HUDEP-2 (cell line): ENCODE results near the gene MAP7D1.
"Not testable (repeated sequence)": the region's sequence is repeated elsewhere in the genome, so short reads cannot be mapped to it uniquely, and the experiment has no call there.

Experiments
- DNase-seq, 76 experiments: peaks; one replicate each; lab custom pipeline; 2025; ENCODE audit not compliant: unreplicated experiment in 76 of 76; lab: John Stamatoyannopoulos, UW

MAP7D1 gene

DNA sequence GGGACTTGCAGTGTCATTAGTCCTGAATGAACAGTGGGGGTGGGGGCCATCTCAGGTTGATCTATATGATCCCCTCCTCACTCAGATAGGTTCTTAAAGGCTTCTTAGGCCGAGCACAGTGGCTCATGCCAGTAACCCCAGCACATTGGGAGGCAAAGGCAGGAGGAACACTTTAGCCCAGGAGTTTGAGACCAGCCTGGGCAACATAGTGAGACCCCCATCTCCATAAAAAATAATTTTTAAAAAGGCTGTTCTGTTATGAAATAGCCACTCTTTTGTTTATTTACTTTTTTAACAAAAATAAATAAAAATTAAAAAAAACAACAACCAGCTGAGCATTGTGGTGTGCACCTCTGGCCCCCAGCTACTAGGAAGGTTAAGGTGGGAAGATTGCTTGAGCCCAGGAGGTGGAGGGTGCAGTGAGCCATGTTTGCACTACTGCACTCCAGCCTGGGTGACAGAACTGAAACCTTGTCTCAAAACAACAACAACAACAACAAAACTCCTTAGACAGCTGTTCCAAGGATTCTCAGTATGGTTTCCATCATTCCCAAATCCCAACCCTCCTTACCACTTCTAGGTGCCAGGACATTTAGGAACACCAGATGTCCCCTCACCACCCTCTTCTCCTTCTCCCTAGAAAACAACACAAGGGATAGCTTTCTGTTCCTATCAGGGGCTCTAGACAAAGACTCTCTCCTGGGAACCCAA, 4.7 kb upstream of the MAP7D1 start:
- DNase-seq, result no peak

DNA sequence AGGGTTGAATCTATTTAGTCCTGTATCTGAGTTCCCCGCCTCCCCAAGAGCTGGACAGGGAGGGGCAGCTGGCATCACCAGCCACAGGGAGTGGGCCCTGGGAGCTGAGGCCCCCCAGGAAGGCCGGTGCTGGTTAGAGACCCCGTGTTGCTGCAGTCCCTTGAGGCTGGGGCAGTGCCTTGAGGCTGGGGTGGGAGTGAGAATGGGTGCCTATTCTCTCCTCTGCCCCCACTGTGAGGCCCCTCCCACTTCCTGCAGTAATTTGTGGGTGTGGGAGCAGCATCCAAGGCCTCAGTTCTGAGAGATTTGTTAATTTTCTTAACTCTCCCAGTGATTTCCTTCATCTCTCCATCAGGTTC, 4.1 kb upstream of the MAP7D1 start:
- DNase-seq, result no peak

DNA sequence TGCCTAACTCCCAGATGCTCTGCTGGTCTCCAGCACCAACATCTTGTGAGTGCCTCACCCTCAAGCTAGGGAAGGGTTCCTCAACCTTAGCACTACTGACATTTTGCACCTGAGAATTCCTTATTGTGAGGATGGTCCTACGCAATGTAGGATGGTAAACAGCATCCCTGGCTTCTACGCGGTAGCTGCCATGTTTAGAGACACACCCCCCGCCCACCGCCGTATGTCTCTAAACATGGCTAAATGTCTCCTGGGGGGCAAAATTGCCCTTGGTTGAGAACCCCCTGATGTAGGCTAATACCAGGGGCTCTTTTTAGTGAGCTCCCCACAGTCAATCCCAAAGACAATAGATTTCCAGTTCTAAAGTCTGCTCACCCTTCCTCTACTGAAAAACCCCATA, 2.5 kb upstream of the MAP7D1 start:
- DNase-seq, result no peak

DNA sequence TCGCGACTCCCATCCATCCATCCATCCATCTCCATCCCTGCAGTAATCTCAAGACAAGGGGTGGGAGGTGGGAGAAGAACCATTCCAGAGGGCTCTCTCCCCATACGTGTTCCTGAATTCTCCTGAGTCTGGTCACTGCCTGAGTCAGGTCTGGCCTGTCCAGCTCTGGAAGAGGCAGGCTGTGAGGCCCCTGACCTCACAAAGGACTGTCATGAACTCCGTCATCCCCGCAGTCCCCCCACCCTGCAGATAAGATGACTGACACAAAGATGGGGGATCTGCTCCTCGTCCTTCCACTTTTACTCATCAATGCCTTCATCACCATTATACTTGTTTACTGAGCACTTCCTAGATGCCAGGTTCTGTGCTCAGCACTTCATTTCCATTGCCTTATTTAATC, 1.6 kb upstream of the MAP7D1 start:
- DNase-seq, result no peak

DNA sequence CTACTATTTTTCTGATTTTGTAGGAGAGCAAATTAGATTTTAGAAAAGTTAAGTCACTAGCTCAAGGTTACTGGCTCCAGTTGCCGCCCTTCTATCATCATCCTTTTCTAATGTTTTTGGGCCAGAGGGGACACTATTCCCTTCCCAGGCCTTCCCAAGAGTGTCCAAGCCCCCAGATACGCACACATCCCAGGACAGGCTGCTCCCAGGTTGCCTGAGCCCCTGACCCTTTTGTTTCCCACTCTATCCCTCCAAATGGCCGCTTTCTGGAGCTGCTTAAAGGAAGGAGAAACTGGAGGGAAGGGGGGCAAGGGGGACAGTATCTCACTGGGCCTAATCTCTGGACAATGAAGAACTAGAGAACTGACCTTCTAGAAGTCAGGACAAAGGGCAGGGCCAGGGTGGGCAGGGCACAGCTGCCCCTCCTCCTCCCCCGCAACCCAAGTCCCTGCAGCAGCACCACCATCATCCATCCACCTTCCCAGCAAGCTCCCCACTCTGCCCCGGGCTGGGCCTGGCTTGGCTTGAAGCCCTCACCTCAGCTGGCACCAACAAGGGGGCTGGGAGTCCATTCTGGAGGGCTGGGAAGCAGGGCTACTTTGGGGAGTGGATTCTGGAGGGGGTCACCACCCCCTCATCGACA, 1.1 kb upstream of the MAP7D1 start:
- no peak for DNase-seq

DNA sequence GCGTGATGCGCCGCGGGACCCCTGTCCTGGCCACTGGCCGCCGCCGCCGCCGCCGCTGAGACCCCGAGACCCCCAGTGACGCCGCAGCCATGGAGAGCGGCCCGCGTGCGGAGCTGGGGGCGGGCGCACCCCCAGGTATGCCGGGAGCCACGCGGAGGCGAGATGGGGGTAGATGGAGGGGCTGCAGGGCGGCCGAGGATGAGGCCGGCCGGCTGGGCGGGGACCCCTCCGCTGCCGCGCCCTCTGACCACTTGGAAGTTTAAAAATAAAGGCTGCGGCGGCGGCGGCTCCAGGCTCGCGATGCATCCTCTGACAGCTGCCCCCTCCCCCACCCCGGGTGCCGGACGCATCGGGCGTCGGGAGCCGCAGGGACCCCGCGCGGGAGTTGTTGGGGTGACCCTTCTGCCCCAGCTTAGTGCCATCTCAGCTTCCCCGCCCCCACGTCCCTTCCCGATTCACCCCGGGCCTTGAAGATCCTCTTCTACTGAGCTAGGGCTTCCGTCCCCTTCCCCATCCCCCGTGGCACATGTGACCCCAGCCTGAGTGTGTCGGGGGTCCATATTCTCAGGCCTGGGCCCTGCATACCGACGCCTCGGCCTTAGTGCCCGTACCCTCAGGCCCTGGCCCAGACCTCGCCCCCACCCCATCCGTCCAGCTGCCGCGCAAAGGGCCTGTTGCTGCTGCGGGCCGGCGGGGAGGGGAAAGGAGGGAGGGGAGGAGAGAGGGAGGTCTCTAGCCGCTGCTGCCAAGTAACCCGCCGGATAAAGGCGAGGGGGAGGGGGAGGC, 562 bp downstream of the MAP7D1 start:
- peak in 30 of 76 experiments; percentile 12 to 42 (median 26) for DNase-seq

DNA sequence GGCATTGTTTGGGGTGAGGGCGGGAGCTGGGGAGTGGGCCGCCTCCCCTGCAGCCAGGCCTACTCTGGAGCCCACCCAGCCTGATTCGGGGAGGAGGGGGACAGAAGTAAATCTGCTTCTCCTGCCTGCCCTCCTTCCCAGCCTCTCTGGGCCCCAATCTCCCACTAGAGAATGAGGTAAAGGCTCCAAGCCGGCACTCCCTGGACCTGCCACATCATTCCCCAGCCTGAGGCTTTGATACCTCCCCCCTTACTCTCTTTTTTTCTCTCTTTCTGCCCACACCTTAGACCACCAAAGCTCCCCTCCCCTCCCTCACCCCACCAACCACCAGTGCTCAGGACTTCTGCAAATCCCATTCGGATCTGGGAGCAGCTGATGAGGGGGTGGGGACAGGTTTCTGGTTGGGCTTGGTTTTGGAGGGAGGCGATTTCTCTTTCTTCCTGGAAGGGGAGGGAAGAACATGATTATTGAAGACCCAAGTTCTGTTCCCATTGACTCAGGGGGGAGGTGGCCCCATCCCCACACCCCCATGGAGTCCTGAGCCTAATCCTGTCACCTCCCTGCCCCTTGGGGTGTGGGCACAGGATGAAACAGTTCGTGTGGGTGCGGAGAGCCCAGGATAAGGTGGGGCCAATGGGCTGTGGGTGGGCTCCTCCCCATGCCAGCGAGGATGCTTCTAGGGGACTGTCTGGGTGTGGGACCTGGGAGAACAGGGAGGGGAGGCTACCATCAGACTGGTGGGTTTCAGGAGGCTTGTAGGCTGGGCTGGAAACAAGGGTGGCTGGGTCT, 1.3 kb downstream of the MAP7D1 start:
- DNase-seq, result peak in 3 of 76 experiments; percentile 16 to 38 (median 23)

DNA sequence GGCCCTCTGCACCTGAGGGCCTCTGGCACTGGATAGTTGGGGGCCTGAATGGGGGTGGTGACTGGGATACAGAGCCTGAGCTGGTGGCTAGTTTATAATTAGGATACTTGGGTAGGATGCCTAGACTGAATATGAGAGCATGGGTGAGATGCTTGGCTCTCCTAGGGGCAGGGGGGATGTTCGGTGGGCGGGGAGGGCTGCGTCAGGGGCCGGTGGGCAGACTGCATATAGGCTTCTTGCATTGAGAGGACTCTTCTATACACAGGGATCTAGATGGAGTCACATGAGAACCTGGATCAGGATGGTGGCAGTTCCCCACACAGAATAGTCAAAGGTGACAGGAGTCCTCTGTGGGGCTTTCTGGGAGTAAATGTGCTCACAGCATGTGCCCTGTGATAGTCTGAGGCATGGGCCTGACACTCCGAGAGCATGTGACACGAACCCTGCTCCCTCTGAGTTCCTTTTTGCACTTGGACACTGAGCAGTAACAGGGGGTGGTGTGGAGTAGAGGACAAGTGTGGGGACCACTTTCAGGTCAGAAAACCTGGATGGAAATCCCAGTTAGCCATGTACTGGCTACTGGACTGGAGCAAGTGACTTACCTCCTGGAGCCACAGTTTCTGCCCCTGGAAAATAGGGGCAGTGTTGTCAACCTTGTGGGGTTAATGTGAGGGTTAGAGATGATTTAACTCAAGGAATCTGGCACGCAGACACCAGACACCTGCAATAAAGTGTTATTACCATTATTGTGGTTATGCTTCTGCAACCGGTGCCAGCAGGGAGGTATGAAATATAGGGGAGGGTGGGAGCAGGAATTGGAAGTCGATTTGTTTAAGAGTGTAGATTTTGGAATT, 2.2 kb downstream of the MAP7D1 start:
- DNase-seq, result peak in 3 of 76 experiments; percentile 2 to 18 (median 15)

DNA sequence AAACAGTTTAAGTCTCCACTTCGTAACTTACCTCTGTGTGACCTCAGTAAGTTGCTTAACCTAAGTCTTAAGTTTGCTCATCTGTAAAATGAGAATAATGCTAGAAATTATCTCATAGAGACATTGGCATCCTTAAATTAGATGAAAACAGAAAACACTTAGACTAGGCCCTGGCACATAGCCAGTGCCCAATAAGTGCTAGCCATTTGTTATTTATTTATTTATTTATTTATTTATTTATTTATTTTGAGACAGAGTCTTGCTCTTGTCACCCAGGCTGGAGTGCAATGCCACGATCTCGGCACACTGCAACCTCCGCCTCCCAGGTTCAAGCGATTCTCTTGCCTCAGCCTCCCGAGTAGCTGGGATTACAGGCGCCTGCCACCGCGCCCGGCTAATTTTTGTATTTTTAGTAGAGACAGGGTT, 2.9 kb downstream of the MAP7D1 start:
- not testable (repeated sequence) for DNase-seq

DNA sequence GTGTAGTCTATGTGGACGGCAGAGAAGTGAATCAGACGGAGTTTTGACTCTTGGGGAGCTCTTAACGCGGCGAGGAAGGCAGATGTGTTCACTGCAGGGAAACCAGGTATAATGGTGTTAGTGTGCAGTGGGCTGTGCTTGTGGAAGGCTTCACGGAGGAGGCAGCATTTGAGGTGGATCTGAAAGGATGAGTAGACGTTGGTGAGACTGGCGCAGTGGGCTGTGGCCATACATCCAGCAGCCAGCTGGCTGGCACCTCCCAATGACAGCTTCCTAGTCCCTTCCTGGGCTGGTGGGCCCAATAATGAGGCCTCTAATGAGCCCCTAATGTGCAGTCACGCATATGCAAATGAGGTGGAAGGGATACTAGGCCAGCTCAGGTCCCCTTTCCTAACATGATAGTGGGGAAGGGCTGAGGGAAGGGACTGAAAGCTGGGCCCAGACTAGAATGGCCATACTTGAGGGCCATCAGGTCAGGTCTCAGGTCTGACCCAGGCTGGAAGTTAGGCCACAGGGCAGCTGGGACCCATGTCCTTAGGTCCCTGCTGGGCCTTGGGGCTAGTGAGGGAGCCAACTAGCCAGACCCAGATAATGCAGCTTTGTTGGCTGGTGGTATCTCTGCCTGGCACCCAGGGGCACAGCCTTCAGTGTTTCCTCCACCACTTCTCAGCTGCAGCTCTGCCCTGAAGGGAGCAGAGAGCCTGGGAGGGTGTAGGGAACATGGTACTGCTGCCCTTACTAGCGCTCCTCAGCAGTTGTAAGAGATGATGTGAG, 3.8 kb downstream of the MAP7D1 start:
- no peak for DNase-seq

DNA sequence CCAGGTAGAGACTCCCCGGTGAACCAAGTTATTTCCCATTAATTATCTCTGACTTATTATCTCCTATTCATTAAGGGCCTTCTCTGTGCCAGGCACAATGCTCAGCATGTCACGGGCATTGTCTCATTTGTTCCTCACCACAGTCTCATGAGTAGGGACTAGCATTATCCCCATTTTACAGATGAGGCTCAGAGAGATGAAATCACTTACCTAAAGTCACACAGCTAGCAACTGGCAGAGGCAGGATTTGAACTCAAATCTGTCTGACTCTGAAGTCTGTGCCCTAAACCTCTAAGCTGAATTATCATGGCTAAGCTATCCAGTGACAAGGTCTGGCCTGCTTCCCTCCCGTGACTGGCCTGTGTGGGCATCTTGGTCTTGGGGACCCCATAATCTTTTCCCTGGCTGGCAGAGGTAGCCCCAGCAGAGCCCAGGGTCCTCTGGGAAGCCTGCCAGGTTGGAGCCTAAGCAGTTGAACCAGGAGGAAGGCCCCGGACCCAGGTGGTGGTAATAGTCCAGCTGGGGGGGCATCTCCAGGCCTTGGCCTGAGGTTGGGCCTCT, 4.5 kb downstream of the MAP7D1 start:
- no peak for DNase-seq

DNA sequence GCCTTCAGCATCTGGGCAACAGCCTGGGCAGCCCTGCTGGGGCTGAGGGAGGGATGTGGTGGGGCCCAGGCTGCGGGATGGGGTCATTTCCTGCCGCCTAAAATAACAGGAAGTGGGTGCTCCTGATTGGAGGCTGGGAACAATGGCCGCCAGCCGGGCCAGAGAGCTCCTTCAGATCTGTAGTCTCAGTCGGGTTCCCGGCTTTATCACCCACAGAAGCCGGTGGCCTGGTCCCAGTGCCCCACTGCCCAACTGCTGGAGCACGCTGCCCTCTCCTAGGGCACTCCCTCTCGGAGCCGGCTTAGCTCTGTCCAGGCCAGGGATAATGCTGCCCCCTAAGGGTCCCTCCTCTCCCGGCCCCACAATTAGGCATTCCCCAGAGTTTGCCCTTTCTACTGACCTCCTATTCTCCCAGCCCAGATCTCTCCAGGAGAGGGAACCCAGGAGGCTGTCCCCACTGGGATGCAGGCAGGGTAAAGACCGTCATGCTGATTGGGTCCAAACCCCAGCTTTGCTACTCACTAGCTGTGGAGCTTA, 5.1 kb downstream of the MAP7D1 start:
- peak in 25 of 76 experiments; percentile 5 to 50 (median 17) for DNase-seq

DNA sequence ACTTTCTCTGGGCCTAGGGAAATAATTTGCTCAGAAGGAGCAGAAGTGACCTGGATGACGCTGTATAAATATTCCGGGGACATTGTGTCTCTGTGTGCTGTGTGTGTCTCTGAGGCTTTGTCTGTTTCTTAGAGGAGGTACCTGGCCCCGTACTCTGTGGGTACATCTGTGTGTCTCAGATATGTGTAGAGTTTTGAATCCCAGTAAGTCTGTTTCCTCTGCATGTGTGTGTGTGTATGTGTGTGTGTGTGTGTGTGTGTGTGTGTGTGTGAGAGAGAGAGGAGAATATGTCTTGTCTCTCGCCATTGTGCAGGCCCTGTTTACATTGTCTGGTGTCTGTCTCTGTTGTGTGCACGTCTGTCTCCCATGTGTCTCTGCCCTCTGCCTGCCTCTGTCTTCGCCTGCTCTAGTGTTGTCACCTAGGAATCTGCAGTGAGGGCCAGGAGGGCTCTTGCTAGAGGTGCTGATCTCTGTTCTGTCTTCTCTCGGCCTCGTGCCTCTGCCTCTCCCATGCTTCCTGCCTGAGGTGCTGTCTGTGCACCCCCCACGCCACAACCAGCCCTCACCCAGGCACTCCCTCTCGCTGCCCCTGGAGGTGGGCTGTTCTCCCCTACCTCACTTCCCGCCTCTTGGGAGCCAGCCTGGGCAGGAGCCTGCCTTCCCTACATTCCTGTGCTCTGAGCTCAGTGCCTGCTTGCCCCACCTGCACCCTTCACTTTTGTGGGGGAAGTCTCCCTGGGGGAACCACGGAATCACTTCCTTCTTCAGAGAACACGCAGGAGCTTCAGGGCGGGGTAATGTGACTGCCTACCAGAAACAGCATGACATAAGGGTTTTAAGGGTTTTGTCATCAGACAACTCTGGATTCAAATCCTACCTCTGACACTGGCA, 5.9 kb downstream of the MAP7D1 start:
- peak in 12 of 76 experiments; percentile 9 to 41 (median 20) for DNase-seq

DNA sequence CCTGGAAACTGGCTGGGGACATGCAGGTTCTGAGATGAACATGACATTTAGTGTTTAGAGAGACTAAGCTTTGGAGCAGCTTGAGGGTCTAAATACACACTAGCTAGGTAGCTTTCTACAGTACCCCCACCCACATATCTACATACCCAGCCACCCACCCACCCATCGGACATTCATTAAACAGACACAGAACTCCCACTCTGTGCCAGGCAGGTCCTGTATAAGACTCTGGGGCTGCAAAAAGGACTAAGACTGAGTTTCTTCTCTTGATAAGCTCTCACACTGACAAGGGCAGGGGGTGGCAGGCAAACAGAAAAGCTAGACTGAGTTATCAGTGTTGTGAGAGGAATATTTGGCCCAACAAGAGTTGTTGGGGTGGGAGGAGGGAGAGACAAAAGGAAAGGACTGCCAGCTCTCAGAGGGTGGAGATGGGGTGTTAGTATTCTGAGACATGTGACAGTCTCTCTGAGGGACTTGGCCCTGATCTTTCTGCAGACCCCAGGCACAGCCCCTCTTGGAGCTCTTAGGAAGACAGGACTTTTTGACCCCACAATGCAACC, 6.8 kb downstream of the MAP7D1 start:
- peak in 69 of 76 experiments; percentile 13 to 81 (median 53) for DNase-seq

DNA sequence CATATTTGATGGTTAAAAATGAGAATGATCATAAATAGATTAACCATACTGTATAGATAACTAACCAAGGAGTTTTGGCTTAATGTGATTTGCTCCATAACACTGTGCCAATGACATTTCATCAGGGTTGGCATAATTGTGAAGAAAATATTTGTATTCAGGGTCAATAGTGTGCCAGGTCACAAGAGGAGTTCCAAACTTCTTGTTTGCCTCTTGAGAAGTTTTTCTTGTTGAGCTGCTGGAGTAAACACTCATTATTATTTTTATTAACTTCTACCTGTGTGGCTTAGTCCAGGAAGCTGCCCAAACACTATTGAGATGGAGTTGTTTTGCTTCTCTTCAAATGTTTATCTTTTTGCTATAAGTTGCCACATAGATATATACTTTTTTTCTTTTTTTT, 7.5 kb downstream of the MAP7D1 start:
- DNase-seq, result no peak

DNA sequence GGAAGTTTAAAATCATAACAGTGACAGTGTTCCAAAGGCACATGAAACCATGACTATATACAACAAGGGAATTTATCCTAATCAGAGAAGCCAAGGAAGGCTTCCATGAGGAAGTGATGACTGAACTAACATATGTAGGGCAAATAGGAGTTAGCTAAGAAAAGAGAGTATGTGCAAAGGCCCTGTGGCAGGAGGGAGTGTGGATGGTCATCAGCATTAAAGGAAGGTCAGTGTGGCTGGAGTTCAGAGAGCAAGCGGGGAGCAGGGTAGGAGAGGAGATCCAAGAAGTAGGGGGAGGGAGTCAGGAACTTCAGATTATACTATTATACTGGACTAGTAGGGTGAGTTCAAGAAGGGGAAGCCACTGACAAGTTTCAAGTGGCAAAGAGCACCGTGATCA, 8.4 kb downstream of the MAP7D1 start:
- no peak for DNase-seq

DNA sequence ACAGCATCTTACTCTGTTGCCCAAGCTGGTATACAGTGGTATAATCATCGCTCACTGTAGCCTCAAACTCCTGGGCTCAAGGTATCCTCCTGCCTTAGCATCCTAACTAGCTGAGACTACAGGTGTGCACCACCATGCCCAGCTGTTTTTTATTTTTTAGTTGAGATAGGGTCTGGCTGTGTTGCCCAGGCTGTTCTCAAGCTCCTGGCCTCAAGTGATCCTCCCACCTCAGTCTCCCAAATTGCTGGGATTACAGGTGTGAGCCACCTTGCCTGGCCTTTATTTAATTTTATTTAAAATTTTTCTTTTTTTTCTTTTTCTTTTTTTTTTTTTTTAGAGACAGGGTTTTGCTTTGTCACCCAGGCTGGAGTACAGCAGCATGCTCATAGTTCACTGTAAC, 9.2 kb downstream of the MAP7D1 start:
- DNase-seq, result no peak
